Stimulated activated CD4-positive, alpha-beta T cell treated with anti-CD3 and anti-CD28 coated beads, Interleukin-15, amount 100 ng/mL, for 24 hours (primary cell): ENCODE results near the gene PMF1.
"Not testable (repeated sequence)": the region's sequence is repeated elsewhere in the genome, so short reads cannot be mapped to it uniquely, and the experiment has no call there.

Experiments
- DNase-seq: peaks from one replicate; pipeline ENCODE4 v3.0.0-alpha.2; 2020

Gene PMF1

GRCh38 chr1:156212833-156213643, at the start of gene PMF1:
Gene PMF1, plus strand, starts transcription at chr1:156213007. Its CDS starts 9 bp downstream, at chr1:156213016.
- DNase-seq: peak; percentile 99

- no peak for DNase-seq
Measured at GRCh38 chr1:156163712-156164111, 49.1 kb upstream of the PMF1 start.

- DNase-seq: no peak
Measured at GRCh38 chr1:156164125-156164831, 48.5 kb upstream of the PMF1 start.

GRCh38 chr1:156165083-156165482, 47.7 kb upstream of the PMF1 start:
- peak; percentile 34 for DNase-seq

- no peak for DNase-seq
Measured at GRCh38 chr1:156167536-156167935, 45.3 kb upstream of the PMF1 start.

GRCh38 chr1:156172696-156173470, 39.9 kb upstream of the PMF1 start:
- no peak for DNase-seq

- no peak for DNase-seq
Measured at GRCh38 chr1:156176610-156177210, 36.1 kb upstream of the PMF1 start.

GRCh38 chr1:156177919-156178654, 34.7 kb upstream of the PMF1 start:
- DNase-seq: no peak

GRCh38 chr1:156180471-156180870, 32.3 kb upstream of the PMF1 start:
- DNase-seq: no peak

- DNase-seq: not testable (repeated sequence)
Measured at GRCh38 chr1:156181391-156181924, 31.3 kb upstream of the PMF1 start.

- DNase-seq: not testable (repeated sequence)
Measured at GRCh38 chr1:156182010-156182779, 30.6 kb upstream of the PMF1 start.

GRCh38 chr1:156186347-156187177, 26.2 kb upstream of the PMF1 start:
- not testable (repeated sequence) for DNase-seq

- not testable (repeated sequence) for DNase-seq
Measured at GRCh38 chr1:156190265-156190664, 22.5 kb upstream of the PMF1 start.

GRCh38 chr1:156191292-156191964, 21.4 kb upstream of the PMF1 start:
- DNase-seq: no peak

GRCh38 chr1:156193208-156193487, 19.7 kb upstream of the PMF1 start:
- no peak for DNase-seq

- DNase-seq: peak; percentile 98
Measured at GRCh38 chr1:156193488-156194299, 19.1 kb upstream of the PMF1 start, which contains the start of gene SLC25A44. Gene SLC25A44, plus strand, starts transcription at chr1:156194104. Its CDS starts 5,744 bp downstream, at chr1:156199848.

- no peak for DNase-seq
Measured at GRCh38 chr1:156194300-156194652, 18.5 kb upstream of the PMF1 start.

- DNase-seq: no peak
Measured at GRCh38 chr1:156195853-156196252, 17.0 kb upstream of the PMF1 start.

GRCh38 chr1:156196445-156196844, 16.4 kb upstream of the PMF1 start:
- no peak for DNase-seq
